CD4-positive, alpha-beta T cell treated with Interleukin-15 for 4 hours (primary cell): ENCODE measurements around the gene GCHFR.
A peak's percentile ranks its signal among the peaks of the same experiment; 100 is the strongest.

ENCODE experiments used
- DNase-seq: peaks from one replicate; pipeline ENCODE4 v3.0.0-alpha.2; 2020; ENCODE audit warnings: low spot score

Gene GCHFR

GRCh38 chr15:40763801-40764628 is at the start of gene GCHFR:
GCHFR (plus strand) TSS chr15:40764068; CDS start chr15:40764181, 113 bp downstream.
- peak; percentile 57 for DNase-seq

DNA sequence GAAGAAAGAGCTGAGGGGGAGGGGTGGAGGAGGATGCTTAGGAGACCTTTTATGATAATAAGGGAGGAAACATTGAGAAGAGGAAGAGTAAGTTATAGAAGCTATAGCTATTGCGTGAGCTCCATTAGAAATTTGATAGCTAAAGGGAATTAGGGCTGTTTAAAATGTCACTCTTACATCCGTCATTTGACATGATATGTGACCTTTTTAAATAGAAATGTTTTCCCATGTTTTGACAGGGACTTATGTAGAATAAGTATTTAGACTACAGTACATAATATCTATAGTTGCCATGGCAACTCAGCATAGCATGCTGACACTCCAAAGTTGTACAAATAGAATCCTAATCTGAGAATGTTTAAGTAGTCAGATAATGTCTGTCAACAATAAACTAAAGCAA is 49.7 kb upstream of the GCHFR start:
- DNase-seq: no peak

GRCh38 chr15:40716165-40716564 is 47.7 kb upstream of the GCHFR start:
- no peak for DNase-seq

DNA sequence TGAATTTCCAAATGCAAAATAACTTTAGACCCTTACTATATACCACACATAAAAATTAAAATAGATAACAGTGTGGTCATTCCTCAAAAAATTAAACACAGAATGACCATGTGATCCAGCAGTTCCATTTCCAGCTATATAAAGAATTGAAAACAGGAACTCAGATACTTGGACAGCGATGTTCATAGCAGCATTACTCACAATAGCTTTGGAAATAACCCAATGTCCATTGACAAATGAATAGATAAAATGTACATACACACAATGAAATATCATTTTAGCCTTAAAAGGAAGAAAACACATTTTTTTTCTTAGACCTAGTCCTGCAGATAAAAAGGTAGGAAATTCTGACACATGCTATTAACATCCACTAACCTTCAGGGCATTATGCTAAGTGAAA is 42.2 kb upstream of the GCHFR start:
- no peak for DNase-seq

GRCh38 chr15:40722354-40722753 is 41.5 kb upstream of the GCHFR start:
- DNase-seq: no peak

GRCh38 chr15:40722934-40723333 is 40.9 kb upstream of the GCHFR start:
- no peak for DNase-seq

DNA sequence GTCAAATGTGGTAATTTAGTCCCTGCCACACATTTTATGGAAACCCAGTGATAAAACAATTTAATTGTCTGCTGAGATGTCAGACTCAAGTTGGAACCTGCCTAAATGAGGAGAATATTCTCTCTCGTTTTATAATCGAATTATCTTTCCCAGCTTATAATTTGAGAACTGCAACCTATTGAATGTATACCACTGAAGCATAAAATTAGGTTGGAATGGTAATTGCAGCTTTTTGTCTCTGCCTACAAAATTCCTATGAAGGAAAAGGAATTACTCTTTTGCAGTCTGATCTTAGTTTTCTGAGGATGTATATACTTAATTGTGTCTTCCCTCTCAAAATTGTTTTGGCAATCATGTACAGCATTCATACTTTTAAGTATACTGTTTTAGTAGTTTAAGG is 39.9 kb upstream of the GCHFR start:
- DNase-seq: no peak

GRCh38 chr15:40731034-40731433 is 32.8 kb upstream of the GCHFR start:
- no peak for DNase-seq

DNA sequence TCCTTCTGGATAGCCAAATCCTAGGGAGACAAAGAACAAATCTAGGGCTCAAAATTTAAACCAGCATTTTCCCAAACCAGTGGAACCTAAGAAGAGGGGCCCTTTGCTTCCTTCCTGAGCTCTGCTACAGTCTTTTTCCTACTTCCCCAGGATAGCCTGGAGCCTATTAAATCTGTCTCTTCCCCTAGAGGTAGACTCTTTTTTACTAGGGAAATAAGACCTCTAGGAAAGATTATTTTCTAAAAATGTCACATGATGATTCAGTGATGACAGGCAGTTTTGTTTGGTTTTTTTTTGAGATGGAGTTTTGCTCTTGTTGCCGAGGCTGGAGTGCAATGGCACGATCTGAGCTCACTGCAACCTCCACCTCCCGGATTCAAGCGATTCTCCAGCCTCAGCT is 27.3 kb upstream of the GCHFR start:
- DNase-seq: no peak

GRCh38 chr15:40737048-40737447 is 26.8 kb upstream of the GCHFR start:
- DNase-seq: no peak

GRCh38 chr15:40739047-40739446 is 24.8 kb upstream of the GCHFR start:
- no peak for DNase-seq

- DNase-seq: no peak
These were observed 24.0 kb upstream of the GCHFR start for GRCh38 chr15:40739854-40740253.

DNA sequence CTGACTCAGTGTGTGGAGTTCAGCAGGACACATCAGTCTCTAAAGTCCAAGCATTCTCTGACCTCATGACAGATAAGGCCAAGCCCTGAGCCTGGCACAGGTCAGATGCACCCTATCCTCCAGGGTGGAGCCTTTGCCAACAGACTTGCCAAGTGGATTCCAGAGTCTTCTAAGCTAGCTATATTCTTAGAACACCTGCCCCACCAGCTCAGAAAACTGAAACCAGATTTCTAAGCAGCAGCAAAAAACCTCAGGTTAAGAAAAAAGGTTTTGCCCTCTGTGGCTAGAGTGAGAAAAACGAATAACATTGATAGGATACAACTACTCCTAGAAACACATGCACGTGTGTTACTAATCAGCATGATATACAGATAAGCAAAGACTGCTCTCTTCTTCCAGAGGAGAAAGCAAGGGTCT is 20.4 kb upstream of the GCHFR start:
- DNase-seq: no peak

DNA sequence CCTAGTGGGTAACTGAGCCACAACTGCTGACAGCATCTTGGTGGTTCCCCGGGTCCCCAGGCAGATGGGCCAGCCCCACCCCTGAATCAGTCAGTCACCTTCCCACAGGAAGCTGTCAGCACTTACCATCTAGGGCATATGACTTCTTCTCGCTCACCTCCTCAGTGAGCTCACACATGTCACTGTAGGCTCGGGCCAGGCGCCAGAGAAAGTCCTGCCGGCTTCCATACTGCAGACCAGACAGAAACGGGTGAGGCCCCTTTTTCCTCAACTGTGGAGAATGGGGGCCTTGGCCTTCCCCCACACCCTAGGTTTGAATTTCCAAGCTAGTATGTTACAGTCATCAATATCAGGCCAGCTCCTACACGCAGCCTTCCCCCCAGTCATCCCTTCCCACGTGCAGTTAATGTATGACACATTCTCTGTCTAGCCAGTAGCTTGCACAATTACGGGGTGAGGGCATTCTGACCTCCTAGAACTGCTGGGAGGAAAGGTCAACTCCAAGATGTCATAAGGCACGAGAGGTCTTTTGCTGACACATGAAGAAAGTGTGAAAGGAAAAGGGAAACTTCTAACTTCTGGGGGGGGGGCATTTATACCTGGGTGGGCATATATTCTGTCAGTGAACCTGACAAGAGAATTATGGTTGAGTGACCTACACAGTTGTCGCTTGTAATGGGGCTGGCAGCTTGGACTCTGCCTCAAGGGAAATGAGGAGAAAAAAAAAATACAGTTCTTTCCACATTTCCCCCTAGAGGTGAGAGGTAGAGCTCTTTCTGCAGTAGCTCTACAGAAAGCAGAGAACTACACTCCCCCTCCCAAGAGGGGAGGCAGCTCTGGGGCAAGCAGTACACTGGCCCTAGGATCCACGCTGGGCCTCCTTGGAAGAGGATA is 19.7 kb upstream of the GCHFR start:
- peak; percentile 78 for DNase-seq

- DNase-seq: no peak
These were observed 19.1 kb upstream of the GCHFR start for GRCh38 chr15:40744815-40745152.

DNA sequence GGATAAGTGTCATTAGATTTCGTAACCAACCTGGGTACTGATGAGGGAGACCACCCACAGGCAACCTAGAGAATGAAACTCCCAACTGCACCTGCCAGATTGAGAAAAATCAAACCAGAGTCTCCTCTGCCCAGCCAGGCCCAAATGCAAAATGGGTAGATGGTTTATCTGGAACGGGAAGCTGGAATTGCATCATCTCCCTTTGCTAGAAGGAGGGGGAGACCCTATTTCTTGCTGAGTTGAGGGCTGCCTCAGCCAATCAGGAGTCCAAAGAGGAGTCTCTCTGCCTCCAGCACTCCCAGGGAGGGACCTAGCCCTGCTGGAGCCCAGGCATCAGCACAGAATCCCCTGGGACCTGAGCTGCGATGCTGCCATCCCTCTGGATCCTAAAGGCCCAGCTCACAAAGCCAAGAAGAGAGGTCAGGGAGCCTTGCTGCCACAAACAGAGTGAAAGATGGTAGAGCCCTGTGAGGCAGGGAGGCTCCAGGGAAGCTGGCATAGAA is 16.9 kb upstream of the GCHFR start:
- DNase-seq: no peak

GRCh38 chr15:40747685-40748631 is 15.9 kb upstream of the GCHFR start:
- no peak for DNase-seq

GRCh38 chr15:40749151-40749630 is 14.7 kb upstream of the GCHFR start:
- no peak for DNase-seq

DNA sequence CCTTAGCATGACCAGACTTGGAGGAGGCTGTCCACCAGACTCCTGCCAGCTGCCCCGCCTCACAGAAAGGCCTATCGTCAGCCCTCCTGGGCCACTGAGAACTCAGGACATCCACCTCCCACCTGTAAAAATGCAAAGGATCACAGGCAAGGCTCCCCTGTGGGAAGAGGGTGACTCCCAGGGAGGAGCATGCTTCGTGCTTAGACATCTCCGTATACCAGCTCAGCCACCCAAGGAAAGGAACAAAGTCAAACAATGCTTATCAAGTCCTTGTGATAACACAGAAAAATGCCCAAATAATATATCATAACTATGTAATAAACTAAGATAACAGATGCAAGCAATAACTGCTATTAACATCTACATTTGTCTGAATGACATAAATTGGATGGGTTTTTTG is 13.0 kb upstream of the GCHFR start:
- DNase-seq: no peak

- no peak for DNase-seq
These were observed 12.1 kb upstream of the GCHFR start for GRCh38 chr15:40751745-40752144.

DNA sequence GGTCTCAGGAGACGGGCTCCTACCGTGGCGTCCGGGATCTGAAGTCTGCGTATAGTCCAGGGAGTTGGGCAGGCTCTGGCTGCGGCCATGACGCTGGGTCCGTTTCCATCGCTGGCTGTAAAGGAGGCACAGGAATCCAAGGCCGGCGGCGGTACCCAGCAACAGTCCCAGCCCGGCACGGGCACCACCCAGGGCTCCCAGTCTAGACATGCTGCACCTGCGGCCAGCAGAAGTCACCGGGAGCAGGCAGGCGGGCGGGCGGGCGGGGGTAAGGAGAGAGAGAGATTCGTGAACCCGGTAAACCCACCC is 9.3 kb upstream of the GCHFR start:
- peak; percentile 2 for DNase-seq
